Measurements from ENCODE around the gene MEF2C.

DNA sequence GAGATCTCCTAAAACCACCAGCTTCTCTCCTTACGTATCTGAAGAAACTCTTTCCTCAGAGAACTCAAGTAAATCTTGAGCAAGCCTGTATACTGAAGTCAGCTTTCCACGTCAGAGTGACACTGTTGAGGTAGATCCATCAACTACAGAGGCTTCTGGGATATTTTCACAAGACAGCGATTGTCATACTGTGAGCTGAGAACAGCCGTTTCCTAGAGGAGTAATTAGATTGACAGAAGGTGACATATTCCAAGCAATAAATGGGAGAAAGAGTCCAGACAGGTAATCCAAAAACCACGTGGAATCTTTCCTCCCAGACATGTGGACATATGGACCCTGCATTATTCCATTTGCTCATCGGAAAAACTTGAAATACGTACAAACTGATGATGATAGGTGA, 117.2 kb downstream of the MEF2C start:
- TF ChIP-seq, protein P1, sequence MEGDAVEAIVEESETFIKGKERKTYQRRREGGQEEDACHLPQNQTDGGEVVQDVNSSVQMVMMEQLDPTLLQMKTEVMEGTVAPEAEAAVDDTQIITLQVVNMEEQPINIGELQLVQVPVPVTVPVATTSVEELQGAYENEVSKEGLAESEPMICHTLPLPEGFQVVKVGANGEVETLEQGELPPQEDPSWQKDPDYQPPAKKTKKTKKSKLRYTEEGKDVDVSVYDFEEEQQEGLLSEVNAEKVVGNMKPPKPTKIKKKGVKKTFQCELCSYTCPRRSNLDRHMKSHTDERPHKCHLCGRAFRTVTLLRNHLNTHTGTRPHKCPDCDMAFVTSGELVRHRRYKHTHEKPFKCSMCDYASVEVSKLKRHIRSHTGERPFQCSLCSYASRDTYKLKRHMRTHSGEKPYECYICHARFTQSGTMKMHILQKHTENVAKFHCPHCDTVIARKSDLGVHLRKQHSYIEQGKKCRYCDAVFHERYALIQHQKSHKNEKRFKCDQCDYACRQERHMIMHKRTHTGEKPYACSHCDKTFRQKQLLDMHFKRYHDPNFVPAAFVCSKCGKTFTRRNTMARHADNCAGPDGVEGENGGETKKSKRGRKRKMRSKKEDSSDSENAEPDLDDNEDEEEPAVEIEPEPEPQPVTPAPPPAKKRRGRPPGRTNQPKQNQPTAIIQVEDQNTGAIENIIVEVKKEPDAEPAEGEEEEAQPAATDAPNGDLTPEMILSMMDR (IDR thresholded peaks at IDR 0.05; ENCODE audit: low read depth, low read length, missing input control) = no peak
- TF ChIP-seq, protein P2, sequence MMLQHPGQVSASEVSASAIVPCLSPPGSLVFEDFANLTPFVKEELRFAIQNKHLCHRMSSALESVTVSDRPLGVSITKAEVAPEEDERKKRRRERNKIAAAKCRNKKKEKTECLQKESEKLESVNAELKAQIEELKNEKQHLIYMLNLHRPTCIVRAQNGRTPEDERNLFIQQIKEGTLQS (IDR thresholded peaks at IDR 0.05) = no peak
- TF ChIP-seq JUND (IDR thresholded peaks at IDR 0.05) = no peak
- no peak for TF ChIP-seq RAD21 (IDR thresholded peaks at IDR 0.05)
- no peak for TF ChIP-seq HNF4A (conservative IDR thresholded peaks at IDR 0.05)
- TF ChIP-seq SP1 (IDR thresholded peaks at IDR 0.05) = no peak
- TF ChIP-seq TAF1 (conservative IDR thresholded peaks at IDR 0.05) = no peak
- no peak for TF ChIP-seq GABPA (IDR thresholded peaks at IDR 0.05 in 1 of 2, conservative IDR thresholded peaks at IDR 0.05 in 1 of 2)
- TF ChIP-seq, protein P3, sequence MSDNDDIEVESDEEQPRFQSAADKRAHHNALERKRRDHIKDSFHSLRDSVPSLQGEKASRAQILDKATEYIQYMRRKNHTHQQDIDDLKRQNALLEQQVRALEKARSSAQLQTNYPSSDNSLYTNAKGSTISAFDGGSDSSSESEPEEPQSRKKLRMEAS (IDR thresholded peaks at IDR 0.05) = no peak
